Measurements from ENCODE around the gene SLC25A12. TPM values are rescaled to one million over a fixed set of nuclear protein-coding genes. Genes with fewer than 3 reads are reported as not detected.

SLC25A12 gene
- polyA plus RNA-seq, 1 donor from 2014 or later: 122 TPM

DNA sequence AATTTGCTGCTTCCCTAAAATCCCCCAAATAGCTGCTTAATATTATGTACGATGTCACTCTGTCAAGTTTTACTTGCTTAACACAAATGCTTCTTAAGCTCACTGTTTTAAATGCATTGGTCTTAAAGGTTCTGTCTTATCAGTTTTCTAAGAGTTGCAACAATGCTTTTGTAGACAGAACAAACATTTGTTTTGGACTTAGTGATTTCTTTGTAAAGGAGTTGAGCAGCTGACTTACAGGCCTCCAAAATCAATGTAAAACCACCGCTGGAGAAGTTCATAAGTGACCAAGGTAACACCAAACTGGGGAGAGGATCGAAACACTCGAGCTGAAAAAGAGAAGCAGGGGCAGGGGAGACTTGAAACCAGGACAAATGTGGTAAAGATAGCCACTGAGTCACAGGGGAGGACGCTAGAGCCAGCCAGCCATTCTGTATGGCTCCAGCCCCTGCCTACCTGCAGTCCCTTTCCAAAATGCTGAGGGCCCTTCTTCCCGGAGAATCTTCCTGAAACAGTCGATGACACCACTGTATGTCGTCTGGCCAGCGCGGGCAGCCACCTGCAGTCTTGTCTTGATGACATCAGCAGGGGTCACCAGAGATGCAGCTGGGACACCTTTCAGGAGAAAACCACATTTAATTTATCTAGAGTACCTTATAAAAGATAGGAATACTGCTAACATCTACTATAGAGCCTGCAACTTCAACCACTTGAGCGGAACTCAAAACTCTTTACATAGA, 106.5 kb downstream of the SLC25A12 start:
- Histone ChIP-seq H3K4me2 (ENCODE audit: low read length) (no peak overlapping the region), H3K36me3 (ENCODE audit: insufficient read depth, low read length) (peaks cover 25% of the 10 kb centered on the region), H4K20me1 (ENCODE audit: insufficient read depth) (no peaks in the 10 kb centered on the region), H3K9me3 (ENCODE audit: low read length) (no peaks in the 10 kb centered on the region), H3K4me3 (ENCODE audit: low read length) (no peak overlapping the region), H3F3A (ENCODE audit: insufficient read depth, low read length, poor library complexity, severe bottlenecking) (no peaks in the 10 kb centered on the region), H3K27ac (ENCODE audit: low read length) (no peak overlapping the region), H3K9ac (ENCODE audit: low read length) (no peak overlapping the region), H3K9me2 (ENCODE audit: insufficient read depth, low read length) (no peaks in the 10 kb centered on the region), H3K79me2 (replicated peaks; ENCODE audit: insufficient read depth, low read length) (no peaks in the 10 kb centered on the region), H2AFZ (ENCODE audit: low read depth, low read length) (no peak overlapping the region), H3K27me3 (ENCODE audit: insufficient read depth, low read depth, low read length) (no peaks in the 10 kb centered on the region)
- TF ChIP-seq MXI1 (conservative IDR thresholded peaks at IDR 0.05; ENCODE audit: poor library complexity, severe bottlenecking): no peak
- TF ChIP-seq RAD21 (conservative IDR thresholded peaks at IDR 0.05): no peak
- no peak for TF ChIP-seq POLR2AphosphoS5 (IDR thresholded peaks at IDR 0.05)
- no peak for TF ChIP-seq SMC3 (conservative IDR thresholded peaks at IDR 0.05; ENCODE audit: poor library complexity)
- no peak for TF ChIP-seq EP300 (conservative IDR thresholded peaks at IDR 0.05; ENCODE audit: poor library complexity, severe bottlenecking)
- no peak for TF ChIP-seq EZH2 (IDR thresholded peaks at IDR 0.05; ENCODE audit: borderline replicate concordance, insufficient read depth, low read length, poor library complexity, severe bottlenecking)
- TF ChIP-seq, protein P1, sequence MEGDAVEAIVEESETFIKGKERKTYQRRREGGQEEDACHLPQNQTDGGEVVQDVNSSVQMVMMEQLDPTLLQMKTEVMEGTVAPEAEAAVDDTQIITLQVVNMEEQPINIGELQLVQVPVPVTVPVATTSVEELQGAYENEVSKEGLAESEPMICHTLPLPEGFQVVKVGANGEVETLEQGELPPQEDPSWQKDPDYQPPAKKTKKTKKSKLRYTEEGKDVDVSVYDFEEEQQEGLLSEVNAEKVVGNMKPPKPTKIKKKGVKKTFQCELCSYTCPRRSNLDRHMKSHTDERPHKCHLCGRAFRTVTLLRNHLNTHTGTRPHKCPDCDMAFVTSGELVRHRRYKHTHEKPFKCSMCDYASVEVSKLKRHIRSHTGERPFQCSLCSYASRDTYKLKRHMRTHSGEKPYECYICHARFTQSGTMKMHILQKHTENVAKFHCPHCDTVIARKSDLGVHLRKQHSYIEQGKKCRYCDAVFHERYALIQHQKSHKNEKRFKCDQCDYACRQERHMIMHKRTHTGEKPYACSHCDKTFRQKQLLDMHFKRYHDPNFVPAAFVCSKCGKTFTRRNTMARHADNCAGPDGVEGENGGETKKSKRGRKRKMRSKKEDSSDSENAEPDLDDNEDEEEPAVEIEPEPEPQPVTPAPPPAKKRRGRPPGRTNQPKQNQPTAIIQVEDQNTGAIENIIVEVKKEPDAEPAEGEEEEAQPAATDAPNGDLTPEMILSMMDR (IDR thresholded peaks at IDR 0.05; ENCODE audit: poor library complexity, severe bottlenecking): no peak
- TF ChIP-seq TAF1 (IDR thresholded peaks at IDR 0.05; ENCODE audit: low read depth): no peak

DNA sequence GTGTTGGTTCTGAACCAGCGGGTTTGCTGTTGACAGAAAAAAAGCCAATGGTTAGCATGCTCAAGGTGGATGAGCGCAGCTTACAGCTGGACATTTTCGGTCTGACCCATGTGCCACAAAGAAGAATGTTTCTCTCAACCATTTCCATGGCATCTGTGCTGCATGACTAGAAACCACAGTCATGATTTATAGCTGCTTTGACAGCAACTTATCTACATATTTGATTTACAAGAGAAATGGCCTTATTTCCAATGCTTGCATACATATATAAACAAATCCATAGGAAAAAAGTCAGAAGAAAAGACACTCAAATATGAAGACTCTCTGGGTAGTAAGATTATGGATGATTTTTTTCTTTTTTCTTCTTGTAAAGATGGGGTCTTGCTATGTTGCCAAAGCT, 108.6 kb downstream of the SLC25A12 start:
- Histone ChIP-seq H3K27ac (ENCODE audit: low read length) (no peak overlapping the region), H3K9me3 (ENCODE audit: low read length) (no peaks in the 10 kb centered on the region), H3K9me2 (ENCODE audit: insufficient read depth, low read length) (no peaks in the 10 kb centered on the region), H3K79me2 (replicated peaks; ENCODE audit: insufficient read depth, low read length) (no peaks in the 10 kb centered on the region), H3K9ac (ENCODE audit: low read length) (no peak overlapping the region), H3K36me3 (ENCODE audit: insufficient read depth, low read length) (peaks cover 25% of the 10 kb centered on the region), H2AFZ (ENCODE audit: low read depth, low read length) (no peak overlapping the region), H3K4me2 (ENCODE audit: low read length) (no peak overlapping the region), H4K20me1 (ENCODE audit: insufficient read depth) (no peaks in the 10 kb centered on the region), H3K4me3 (ENCODE audit: low read length) (no peak overlapping the region), H3K27me3 (ENCODE audit: insufficient read depth, low read depth, low read length) (no peaks in the 10 kb centered on the region), H3F3A (ENCODE audit: insufficient read depth, low read length, poor library complexity, severe bottlenecking) (no peaks in the 10 kb centered on the region)
- TF ChIP-seq MXI1 (conservative IDR thresholded peaks at IDR 0.05; ENCODE audit: poor library complexity, severe bottlenecking) (no peak), POLR2AphosphoS5 (IDR thresholded peaks at IDR 0.05) (no peak), EP300 (conservative IDR thresholded peaks at IDR 0.05; ENCODE audit: poor library complexity, severe bottlenecking) (no peak), SMC3 (conservative IDR thresholded peaks at IDR 0.05; ENCODE audit: poor library complexity) (no peak), EZH2 (IDR thresholded peaks at IDR 0.05; ENCODE audit: borderline replicate concordance, insufficient read depth, low read length, poor library complexity, severe bottlenecking) (no peak), TAF1 (IDR thresholded peaks at IDR 0.05; ENCODE audit: low read depth) (no peak), RAD21 (conservative IDR thresholded peaks at IDR 0.05) (no peak)
- TF ChIP-seq, protein P2, sequence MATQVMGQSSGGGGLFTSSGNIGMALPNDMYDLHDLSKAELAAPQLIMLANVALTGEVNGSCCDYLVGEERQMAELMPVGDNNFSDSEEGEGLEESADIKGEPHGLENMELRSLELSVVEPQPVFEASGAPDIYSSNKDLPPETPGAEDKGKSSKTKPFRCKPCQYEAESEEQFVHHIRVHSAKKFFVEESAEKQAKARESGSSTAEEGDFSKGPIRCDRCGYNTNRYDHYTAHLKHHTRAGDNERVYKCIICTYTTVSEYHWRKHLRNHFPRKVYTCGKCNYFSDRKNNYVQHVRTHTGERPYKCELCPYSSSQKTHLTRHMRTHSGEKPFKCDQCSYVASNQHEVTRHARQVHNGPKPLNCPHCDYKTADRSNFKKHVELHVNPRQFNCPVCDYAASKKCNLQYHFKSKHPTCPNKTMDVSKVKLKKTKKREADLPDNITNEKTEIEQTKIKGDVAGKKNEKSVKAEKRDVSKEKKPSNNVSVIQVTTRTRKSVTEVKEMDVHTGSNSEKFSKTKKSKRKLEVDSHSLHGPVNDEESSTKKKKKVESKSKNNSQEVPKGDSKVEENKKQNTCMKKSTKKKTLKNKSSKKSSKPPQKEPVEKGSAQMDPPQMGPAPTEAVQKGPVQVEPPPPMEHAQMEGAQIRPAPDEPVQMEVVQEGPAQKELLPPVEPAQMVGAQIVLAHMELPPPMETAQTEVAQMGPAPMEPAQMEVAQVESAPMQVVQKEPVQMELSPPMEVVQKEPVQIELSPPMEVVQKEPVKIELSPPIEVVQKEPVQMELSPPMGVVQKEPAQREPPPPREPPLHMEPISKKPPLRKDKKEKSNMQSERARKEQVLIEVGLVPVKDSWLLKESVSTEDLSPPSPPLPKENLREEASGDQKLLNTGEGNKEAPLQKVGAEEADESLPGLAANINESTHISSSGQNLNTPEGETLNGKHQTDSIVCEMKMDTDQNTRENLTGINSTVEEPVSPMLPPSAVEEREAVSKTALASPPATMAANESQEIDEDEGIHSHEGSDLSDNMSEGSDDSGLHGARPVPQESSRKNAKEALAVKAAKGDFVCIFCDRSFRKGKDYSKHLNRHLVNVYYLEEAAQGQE (IDR thresholded peaks at IDR 0.05; ENCODE audit: borderline replicate concordance): no peak
- TF ChIP-seq, protein P1 (IDR thresholded peaks at IDR 0.05; ENCODE audit: poor library complexity, severe bottlenecking): no peak

All from neural cell (in vitro differentiated cells).